NCI-H1092 (cell line): ENCODE data around the gene SELENON.

Source experiments
- DNase-seq: peaks from one replicate; lab custom pipeline; 2025; lab: John Stamatoyannopoulos, UW

SELENON gene

GRCh38 chr1:25794325-25794724 lies 5.7 kb upstream of the SELENON start:
- DNase-seq = no peak

GRCh38 chr1:25795211-25795610 lies 4.8 kb upstream of the SELENON start:
- no peak for DNase-seq

DNA sequence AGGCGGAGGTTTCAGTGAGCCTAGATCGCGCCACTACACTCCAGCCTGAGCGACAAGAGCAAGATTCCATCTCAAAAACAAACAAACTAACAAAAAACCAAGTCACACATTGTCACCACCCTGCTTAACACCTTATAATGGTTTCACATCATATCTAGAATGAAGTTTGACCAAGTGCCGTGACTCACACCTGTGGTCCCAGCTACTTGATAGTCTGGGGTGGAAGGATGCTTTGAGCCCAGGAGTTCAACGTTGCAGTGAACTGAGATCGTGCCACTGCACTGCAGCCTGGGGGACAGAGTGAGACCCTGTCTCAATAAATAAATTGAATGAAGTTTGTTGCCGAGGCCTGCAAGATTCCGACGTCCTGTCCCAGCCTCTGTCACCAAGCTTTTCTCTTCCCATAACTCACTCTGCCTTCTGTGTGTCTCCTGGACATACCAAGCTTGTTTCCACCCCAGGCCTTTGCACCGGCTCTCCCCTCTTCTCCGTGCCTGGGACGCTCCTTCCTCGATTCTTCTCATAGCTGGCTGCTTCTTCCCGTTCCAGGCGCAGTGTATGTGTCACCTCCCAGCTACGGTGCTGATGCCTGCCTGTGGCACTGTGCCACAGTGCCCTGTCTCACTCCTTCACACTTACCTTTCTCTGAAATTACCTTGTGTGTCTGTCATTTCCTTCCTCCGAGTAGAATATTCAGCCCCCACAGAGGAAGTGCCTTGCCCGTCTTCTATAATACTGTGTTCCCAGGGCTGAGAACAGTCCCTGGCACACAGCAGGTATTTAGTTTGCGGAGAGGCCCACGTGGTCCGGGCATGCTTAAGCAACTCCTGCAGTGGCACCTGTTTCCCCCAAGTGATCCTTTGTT lies 3.8 kb upstream of the SELENON start:
- peak; percentile 77 for DNase-seq

- DNase-seq = peak; percentile 82
Observed at GRCh38 chr1:25796811-25797458, 3.1 kb upstream of the SELENON start.

- no peak for DNase-seq
Observed at GRCh38 chr1:25797939-25798338, 2.1 kb upstream of the SELENON start.

DNA sequence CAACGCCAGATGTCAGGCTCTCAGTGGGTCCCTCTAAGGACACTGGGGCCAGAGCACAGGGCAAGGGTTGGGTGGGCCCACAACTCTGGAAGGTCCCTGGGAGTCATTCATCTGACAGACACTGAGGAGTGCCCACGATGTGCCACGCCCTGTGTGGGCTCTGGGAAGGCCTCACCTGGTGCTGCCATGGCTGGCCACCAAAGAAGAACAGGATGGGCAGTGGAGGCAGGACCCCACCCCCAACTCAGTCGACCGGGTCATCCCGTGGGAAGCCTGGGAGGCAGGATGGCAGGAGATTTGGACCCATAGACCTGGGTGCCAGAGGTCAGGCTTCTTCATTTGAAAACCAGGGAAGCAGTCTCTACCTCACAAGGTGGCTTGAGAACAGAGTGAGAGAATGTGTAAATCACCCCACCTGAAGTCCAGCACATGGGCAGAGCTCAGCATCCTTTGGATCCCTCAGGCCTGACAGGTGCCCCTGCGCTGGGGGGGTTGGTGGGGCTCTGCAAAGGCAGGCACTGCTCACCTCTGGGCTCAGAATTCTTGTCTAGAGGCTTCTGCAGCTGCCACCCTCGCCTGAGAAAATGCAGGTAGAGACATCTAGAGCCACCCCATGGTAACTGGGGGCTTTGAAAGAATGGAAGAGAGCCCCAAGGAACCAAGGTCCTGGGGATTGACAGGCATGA lies 1.2 kb upstream of the SELENON start:
- DNase-seq = no peak

DNA sequence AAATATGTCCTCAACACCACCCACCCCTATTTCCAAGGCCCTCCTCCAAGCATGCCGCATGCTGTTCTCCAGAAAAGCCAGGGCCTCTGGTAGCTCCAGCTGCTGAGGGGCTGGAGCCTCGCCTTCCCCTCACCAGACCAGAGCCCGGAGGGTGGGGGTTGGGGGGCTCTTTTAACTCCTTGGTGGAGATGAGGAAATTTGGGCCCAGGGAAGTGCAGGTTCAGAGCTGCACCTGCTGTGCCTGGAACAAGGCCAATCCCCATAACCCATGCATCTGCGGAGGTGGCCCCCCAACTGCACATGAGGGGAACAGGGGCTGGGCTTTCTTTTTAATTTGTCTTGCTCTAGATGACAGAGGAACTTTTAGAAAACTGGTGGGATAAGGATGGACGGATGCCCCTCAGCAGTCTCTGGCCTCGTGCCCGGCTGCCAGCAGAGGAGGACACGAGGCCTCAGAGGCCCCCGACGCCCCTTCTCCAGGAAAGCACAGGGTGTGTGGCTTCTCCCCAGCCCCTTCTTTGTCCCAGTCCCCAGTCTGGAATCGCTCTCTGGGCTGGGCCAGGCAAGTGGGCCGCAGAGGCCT lies 550 bp upstream of the SELENON start:
- peak; percentile 22 for DNase-seq

DNA sequence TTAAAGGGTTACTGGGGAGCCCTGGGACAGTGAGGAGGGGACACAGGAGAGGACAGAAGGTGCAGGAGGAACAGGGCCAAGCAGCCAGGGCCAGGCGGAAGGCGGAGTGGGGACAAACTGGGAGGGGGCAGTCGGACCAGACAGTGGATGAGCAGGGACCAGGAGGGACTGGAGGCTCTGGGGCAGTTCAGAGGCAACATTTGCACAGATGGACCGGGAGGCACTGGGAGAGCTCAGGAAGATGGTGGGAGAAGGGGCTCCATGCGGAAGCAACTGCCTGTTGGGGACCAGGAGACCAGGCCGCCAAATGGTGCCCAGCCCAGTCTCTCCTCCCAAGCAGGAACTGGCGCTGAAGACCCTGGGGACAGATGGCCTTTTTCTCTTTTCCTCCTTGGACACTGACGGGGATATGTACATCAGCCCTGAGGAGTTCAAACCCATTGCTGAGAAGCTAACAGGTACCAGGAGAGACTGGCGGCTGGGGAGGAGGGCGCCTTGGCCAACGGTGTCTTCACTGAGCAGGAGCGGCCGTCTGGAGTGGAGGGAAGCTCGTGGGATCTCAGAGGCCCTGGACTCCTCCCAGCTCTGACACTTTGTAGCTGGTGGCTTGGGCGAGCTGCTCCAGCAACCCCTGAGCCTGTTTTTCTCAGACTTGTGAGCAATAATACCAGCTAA lies 847 bp downstream of the SELENON start:
- DNase-seq = no peak

DNA sequence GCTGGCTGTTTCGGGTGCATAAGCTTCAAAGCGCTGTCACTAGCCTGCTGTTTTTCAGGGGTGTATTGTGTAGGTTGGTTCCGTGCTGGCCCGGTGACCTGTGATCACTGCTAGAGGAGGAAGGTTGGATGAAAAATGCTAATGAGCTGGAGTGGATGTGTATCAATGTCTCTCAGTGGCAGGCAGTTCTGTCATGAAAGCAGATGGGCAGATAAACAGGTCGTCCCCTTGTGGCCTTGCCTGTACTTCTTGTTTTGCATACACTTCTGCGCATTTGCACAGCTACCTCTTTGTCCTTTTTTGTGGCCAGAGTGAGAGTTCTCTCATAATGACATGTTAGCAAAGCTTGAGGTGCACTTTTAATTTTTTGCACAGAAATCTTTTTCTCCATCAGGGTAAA lies 2.9 kb downstream of the SELENON start:
- DNase-seq = no peak

- no peak for DNase-seq
Observed at GRCh38 chr1:25803368-25803767, 3.4 kb downstream of the SELENON start.

DNA sequence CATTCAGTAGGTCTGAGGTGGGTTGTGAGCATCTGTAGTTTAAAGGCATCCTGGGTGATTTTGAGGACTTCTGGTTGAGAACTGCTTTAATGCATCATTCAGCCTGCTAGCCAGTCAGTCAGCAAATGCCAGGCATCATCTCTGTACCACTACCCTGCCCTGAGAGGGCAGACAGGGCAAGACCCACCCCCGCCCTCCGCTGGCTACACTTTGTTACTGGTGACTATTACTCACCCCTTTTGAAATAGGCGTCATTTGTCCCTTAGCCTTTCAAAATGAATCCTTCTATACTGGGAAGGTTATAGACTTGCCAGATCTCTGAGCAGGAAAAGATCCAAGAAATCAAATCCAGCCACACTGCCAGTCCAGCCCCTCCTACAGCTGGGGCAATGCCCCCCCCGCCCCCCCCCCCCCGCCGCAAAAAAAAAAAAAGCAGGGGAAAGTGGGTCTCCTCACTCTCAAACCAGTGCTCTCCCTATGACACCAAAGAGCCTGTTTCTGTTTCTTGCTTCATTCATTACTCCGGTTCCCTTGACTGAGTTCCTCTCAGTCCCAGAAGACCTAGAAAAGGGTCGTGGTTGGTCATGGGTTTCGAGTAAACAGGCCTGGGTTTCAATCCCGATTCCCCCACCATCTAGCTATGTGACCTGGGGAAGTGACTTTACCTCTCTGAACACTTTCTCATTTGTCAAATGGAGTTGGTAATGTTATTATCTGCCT lies 4.4 kb downstream of the SELENON start:
- DNase-seq = no peak

- DNase-seq = no peak
Observed at GRCh38 chr1:25804964-25805862, 5.2 kb downstream of the SELENON start.

DNA sequence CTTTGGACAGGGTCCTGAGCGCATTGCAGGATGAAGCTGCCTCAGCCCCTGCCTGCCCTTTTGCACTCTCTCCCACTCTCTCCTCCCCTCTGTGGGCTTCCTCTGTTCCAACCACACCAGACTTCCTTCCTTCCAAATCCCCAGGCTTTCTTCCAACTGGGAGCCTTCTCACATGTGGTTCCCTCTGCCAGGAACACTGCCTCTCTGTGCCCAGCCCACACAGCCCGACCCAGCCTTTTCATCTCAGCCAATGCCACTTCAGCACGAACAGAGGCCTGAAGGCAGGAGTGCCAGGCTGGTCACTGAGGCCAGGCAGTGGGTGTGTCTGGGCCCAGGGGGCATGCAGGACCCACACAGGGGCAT lies 5.9 kb downstream of the SELENON start:
- DNase-seq = no peak

- no peak for DNase-seq
Observed at GRCh38 chr1:25806418-25806817, 6.4 kb downstream of the SELENON start.

GRCh38 chr1:25807480-25808390 lies 7.7 kb downstream of the SELENON start:
- DNase-seq = no peak

DNA sequence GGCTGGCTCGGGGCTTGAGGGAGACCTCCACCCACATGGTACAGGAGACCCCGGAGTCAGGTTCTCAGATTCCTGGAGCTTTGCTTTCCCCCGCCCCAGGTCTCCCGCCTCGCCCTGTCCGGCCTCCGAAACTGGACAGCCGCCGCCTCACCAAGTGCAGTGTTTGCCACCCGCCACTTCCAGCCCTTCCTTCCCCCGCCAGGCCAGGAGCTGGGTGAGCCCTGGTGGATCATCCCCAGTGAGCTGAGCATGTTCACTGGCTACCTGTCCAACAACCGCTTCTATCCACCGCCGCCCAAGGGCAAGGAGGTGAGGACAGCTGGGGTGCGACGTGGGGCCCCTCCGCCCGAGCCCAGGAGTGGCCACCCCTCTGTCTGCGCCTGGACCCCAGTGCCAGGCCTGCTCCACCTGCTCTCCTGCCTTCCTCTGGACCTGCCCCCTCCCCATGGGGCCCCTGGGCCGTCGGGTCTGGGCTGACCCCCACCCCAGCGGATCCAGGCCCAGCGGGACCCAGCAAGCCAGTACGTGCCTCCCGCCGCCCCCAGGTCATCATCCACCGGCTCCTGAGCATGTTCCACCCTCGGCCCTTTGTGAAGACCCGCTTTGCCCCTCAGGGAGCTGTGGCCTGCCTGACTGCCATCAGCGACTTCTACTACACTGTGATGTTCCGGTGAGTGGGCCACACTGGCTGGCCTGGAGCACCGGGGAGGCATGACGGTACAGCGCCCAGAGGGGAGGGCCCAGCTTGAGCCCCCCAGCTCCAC lies 8.7 kb downstream of the SELENON start:
- DNase-seq = no peak

DNA sequence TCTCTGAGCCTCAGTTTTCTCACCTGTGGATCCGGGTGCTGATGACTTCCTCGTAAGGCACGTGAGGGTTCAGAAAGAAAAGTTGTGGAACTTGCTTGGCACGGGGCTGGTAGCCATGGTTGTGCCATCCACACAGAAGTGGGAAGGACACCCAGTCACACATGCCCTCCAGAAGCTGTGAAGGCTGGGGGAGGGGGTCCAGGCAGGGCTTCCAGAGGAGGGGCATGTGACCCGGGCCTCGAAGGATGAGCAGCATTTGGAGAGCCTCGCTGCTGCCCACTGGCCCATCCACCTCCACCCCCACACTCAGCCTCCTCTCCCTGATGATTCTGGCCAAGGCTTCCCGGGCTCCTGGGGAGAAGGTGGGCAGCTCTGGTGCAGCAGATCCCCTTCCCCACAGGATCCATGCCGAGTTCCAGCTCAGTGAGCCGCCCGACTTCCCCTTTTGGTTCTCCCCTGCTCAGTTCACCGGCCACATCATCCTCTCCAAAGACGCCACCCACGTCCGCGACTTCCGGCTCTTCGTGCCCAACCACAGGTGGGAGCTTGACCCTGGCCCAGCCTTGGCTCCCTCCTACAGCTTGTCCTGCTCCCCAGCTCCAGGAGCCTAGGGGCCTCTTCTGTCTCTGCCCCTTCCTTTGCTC lies 9.4 kb downstream of the SELENON start:
- no peak for DNase-seq

- DNase-seq = no peak
Observed at GRCh38 chr1:25809929-25810328, 9.9 kb downstream of the SELENON start.
